ENCODE results near the gene PLEKHM2. TPM values are rescaled to one million over a fixed set of nuclear protein-coding genes. Genes with fewer than 3 reads are reported as not detected.

PLEKHM2 gene
- total RNA-seq, 1 donor from 2014 or later = 80.4 TPM

DNA sequence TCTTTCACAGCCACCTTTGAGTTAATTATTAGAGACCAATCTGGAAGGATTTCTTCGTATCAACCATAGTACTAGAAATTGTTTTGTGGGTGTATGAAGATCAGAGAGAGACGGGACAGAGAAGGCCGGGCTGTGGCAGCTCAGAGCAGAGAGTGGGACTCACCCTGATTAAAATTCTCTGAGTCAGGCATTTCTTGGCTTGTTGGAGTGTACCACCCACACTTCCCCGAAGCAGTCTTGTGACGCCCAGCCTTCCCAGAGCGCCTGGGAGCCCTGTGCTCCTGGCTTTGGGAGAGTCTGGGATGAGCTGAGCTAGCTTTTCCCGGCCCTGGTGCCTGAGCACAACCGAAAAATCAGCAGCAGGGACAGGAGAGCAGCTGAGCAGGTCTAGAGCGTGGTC lies 19.4 kb downstream of the PLEKHM2 start:
- H3K4me3 ChIP-seq = no peak overlapping the region
- intact Hi-C loops (cut with DNase I) = no loop called here
- peaks cover 10% of the 10 kb centered on the region for H3K36me3 ChIP-seq
- TF ChIP-seq, protein P1, sequence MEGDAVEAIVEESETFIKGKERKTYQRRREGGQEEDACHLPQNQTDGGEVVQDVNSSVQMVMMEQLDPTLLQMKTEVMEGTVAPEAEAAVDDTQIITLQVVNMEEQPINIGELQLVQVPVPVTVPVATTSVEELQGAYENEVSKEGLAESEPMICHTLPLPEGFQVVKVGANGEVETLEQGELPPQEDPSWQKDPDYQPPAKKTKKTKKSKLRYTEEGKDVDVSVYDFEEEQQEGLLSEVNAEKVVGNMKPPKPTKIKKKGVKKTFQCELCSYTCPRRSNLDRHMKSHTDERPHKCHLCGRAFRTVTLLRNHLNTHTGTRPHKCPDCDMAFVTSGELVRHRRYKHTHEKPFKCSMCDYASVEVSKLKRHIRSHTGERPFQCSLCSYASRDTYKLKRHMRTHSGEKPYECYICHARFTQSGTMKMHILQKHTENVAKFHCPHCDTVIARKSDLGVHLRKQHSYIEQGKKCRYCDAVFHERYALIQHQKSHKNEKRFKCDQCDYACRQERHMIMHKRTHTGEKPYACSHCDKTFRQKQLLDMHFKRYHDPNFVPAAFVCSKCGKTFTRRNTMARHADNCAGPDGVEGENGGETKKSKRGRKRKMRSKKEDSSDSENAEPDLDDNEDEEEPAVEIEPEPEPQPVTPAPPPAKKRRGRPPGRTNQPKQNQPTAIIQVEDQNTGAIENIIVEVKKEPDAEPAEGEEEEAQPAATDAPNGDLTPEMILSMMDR (IDR thresholded peaks at IDR 0.05) = no peak
- peaks cover 76% of the 10 kb centered on the region for H3K4me1 ChIP-seq
- peak; percentile 84 to 89 for ATAC-seq
- peak overlapping the region; percentile 80 for H3K27ac ChIP-seq
- peak; percentile 61 for DNase-seq
- H3K9me3 ChIP-seq = no peaks in the 10 kb centered on the region
- no peaks in the 10 kb centered on the region for H3K27me3 ChIP-seq (ENCODE audit: low read depth)

DNA sequence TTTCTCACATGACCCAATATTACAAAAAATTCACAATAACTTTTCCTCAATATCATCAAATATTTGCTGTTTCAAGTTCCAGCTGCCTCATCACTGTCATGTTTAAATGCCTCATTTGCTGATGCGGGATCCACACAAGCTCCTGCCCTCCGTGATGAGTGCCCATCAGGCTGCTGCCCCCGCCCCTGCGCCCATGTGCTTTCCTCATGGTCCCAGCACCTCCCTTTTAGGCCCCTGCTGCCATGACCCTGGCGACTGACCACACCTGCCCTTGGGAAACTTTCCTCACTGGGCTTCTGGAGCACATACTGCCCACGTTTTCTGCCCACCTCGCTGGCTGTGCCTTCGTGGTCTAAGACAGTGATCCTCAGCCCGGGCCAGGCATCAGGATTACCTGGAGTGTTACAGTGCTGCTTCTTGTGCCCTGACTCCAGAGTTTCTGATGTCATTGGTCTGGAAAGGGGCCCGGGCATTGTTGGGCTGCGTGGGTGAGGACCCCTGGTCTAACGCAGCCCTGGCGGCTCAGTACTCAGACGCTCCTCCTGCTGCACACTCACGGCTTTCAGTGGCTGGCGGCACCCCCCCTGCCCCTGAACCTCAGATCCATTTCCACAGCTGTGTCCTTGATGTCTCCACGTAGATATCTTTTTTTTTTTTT lies 20.5 kb downstream of the PLEKHM2 start:
- Histone ChIP-seq H3K36me3 (peaks cover 10% of the 10 kb centered on the region), H3K4me3 (no peak overlapping the region), H3K9me3 (no peaks in the 10 kb centered on the region), H3K27ac (peak overlapping the region; percentile 80), H3K27me3 (ENCODE audit: low read depth) (no peaks in the 10 kb centered on the region), H3K4me1 (peaks cover 75% of the 10 kb centered on the region)
- DNase-seq (no peak), ATAC-seq (no peak)
- intact Hi-C loops (cut with DNase I) = no loop called here
- TF ChIP-seq, protein P1 (IDR thresholded peaks at IDR 0.05) = no peak

DNA sequence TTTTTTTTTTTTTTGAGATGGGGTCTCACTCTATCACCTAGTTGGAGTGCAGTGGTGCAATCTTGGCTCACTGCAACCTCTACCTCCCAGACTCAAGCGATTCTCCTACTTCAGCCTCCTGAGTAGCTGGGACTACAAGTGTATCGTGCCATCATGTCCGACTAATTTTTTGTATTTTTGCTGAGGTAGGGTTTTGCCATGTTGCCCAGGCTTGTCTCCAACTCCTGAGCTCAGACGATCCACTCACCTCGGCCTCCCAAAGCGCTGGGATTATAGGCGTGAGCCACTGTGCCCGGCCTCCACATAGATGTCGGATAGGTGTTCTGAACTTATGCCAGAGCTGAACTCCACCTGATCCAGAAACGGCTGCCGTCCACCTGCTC lies 21.1 kb downstream of the PLEKHM2 start:
- no peak for ATAC-seq
- Histone ChIP-seq H3K27ac (no peak overlapping the region), H3K9me3 (no peaks in the 10 kb centered on the region), H3K27me3 (ENCODE audit: low read depth) (no peaks in the 10 kb centered on the region), H3K4me3 (no peak overlapping the region), H3K4me1 (peaks cover 70% of the 10 kb centered on the region), H3K36me3 (peaks cover 10% of the 10 kb centered on the region)
- intact Hi-C loops (cut with DNase I) = no loop called here
- DNase-seq = no peak
- TF ChIP-seq, protein P1 (IDR thresholded peaks at IDR 0.05) = no peak

DNA sequence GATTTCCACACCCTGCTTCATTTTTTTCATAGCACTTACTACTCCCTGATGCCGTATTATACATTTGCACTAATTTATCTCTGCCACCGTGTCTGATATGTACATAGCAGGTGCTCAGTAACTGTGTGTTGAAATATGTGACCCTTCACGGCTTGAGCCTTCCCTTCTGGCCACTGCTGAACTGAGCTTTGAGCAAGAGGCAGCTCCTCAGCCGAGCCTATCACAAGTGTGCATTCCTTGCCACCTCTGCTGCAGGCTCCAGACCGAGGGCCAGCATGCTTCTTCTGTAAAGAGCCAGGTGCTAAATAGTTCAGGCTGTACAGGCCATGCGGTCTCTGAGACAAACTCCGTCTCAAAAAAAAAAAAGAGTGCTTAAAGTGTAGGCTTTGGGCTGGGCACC lies 22.6 kb downstream of the PLEKHM2 start:
- H3K27ac ChIP-seq = peak overlapping the region; percentile 59
- TF ChIP-seq, protein P1 (IDR thresholded peaks at IDR 0.05) = no peak
- DNase-seq (peak; percentile 79), ATAC-seq (peak; percentile 81 to 90)
- H3K4me3 ChIP-seq = no peak overlapping the region
- intact Hi-C loops (cut with DNase I) = no loop called here
- no peaks in the 10 kb centered on the region for H3K27me3 ChIP-seq (ENCODE audit: low read depth)
- H3K9me3 ChIP-seq = no peaks in the 10 kb centered on the region
- H3K4me1 ChIP-seq = peaks cover 57% of the 10 kb centered on the region
- H3K36me3 ChIP-seq = peaks cover 10% of the 10 kb centered on the region

DNA sequence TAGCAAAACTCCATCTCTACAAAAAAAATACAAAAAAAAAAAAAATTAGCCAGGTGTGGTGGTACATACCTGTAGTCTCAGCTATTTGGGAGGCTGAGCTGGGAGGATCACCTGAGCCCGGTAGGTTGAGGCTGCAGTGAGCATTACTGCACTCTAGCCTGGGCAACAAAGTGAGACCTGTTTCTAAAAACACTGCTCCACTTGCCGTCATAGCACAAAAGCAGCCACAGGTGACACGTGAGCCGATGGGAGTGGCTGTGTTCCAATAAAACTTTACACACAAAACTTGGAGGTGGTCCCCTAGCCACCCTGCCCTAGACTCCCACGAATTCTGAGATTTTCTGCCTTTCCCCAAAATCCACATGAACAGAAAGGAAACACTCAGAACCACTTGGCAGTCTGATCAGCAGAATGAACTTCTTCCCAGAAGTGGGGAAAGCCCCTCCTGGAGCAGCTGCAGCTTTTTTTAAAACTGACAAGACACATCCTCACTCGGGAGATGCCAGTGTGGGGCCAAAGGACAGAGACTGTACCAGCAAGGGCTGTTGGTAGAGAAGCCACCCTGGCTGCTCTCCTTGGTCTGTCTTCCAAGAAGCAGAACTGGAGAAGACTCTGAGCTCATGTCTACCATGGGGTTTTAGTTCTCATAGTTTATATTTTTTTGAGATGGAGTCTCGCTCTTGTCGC lies 23.3 kb downstream of the PLEKHM2 start:
- ATAC-seq = no peak
- H3K27ac ChIP-seq = peak overlapping the region; percentile 59
- H3K4me3 ChIP-seq = no peak overlapping the region
- intact Hi-C loops (cut with DNase I) = no loop called here
- H3K36me3 ChIP-seq = peaks cover 10% of the 10 kb centered on the region
- DNase-seq = no peak
- TF ChIP-seq, protein P1 (IDR thresholded peaks at IDR 0.05) = no peak
- no peaks in the 10 kb centered on the region for H3K9me3 ChIP-seq
- H3K27me3 ChIP-seq (ENCODE audit: low read depth) = no peaks in the 10 kb centered on the region
- H3K4me1 ChIP-seq = peaks cover 54% of the 10 kb centered on the region
